HG03060 (cell line): ENCODE data around the gene SLC35C1.
"Not testable (repeated sequence)": the region's sequence is repeated elsewhere in the genome, so short reads cannot be mapped to it uniquely, and the experiment has no call there.

ENCODE experiments used
- ATAC-seq: cut with Tn5 transposase; IDR thresholded peaks from one replicate; pipeline ENCODE4 v1.9.1; 2021; ENCODE audit warnings: low read depth, moderate number of reproducible peaks; ENCODE audit not compliant: unreplicated experiment

SLC35C1 gene

DNA sequence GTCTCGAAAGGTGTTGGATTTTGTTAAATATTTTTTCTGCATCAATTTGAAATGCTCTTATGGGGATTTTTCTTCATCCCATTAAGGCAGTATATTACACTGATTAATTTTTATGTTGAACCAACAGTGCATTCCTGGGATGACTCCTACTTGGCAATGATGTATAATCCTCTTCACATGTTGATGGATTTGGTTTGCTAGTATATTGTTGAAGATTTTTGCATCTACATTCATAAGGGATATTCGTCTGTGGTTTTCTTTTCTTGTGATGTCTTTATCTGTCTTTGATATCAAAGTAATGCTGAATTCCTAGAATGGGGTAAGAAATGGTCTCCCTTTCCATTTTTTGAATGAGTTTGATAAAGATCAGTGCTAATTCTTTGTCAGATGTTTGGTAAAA is 18.7 kb upstream of the SLC35C1 start:
- ATAC-seq: no peak

GRCh38 chr11:45788887-45789286 is 16.1 kb upstream of the SLC35C1 start:
- no peak for ATAC-seq

DNA sequence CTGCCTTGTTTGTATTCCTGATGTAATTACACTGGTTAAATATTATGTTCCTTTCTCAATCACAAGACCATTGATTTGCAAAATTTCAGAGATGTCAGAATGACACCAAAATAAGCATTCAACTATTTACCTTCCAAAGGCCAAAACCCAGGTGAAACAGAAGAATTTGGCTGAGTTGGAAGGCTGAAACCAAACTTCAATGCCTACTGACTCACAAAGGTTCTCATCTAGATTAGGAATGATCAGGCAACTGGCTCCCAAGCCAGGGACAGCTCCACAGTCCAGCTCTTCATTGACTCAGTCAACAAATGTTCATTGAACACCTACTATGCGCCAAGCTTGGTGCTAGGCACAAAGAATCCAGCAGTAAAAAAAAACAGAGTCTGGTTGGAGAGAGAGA is 13.4 kb upstream of the SLC35C1 start:
- ATAC-seq: no peak

GRCh38 chr11:45794169-45794568 is 10.8 kb upstream of the SLC35C1 start:
- no peak for ATAC-seq

- no peak for ATAC-seq
Measured at GRCh38 chr11:45795379-45795778, 9.6 kb upstream of the SLC35C1 start.

GRCh38 chr11:45796461-45796861 is 8.5 kb upstream of the SLC35C1 start:
- ATAC-seq: no peak

DNA sequence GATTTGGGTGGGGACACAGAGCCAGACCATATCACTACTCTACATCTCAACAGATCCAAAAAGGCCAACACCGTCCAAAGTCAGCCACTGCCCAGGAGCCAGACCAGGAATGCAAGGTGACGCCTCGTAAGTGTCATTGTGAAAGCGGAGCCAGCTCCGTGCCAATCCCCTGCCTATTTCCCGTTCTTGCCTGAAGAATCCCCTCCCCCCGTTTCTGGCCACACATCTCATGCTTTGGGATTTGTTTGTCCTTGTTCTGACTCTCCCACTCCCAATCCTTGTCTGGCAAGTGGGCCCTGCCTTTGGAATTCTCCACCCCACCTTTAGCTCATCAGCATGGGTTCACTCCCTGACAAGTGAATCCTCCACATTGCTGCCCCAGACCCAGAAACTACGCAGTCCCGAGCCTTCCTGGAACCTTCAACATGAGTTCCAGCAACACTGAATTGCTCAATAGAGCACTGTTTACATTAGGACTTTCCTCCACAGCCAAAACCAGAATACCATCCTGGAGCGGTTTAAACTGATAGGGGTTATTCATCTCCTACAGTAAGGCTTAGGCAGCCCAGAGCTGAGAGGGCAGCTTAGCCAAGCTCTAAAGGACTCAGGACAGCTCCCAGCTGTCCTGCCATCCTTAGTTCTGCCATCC is 6.0 kb upstream of the SLC35C1 start:
- no peak for ATAC-seq

GRCh38 chr11:45799562-45799961 is 5.4 kb upstream of the SLC35C1 start:
- no peak for ATAC-seq

DNA sequence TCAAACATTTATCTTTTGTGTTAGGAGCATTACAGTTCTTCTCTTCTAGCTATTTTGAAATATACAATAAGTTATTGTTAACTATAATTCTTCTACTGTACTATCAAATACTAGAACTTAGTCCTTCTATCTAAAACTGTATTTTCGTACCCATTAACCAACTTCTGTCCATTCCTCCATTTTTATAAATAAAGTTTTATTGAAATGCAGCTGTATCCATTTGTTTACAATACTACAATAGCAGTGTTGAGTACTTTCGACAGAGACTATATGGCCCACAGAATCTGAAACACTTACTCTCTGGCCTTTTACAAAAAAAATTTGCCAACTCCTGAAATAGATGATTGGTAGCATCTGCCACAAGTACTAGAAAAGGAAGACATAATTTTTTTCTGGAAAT is 4.7 kb upstream of the SLC35C1 start:
- ATAC-seq: no peak

GRCh38 chr11:45801723-45802315 is 3.1 kb upstream of the SLC35C1 start:
- no peak for ATAC-seq

GRCh38 chr11:45802531-45803317 is 2.2 kb upstream of the SLC35C1 start:
- ATAC-seq: no peak

GRCh38 chr11:45803971-45804760 is 783 bp upstream of the SLC35C1 start:
- no peak for ATAC-seq

DNA sequence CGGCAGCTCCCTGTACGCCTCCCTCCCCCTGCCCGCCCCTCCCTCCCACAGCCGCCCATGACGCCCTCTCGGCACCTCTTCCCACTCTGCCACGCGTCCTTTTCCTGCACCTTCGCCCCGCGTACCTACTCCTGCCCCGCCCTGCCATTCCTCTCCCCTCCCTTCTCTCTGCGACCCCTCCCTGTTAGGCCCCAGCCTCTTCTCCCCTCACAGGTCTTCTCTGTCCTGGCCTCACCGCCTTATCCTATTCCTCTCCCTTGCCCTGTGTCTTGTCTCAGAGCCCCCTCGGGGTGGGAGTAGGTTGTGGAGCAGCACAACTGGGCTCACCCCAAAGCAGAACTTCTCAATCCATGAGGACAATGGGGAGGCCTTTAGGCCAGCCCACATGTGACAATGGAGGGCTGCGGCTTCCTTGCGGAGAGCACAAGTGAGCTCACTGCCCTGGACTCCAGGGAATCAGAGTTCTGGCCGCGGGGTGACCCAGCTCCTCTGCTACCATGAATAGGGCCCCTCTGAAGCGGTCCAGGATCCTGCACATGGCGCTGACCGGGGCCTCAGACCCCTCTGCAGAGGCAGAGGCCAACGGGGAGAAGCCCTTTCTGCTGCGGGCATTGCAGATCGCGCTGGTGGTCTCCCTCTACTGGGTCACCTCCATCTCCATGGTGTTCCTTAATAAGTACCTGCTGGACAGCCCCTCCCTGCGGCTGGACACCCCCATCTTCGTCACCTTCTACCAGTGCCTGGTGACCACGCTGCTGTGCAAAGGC is 539 bp downstream of the SLC35C1 start:
- ATAC-seq: no peak

GRCh38 chr11:45806072-45806933 is 1.4 kb downstream of the SLC35C1 start:
- no peak for ATAC-seq

DNA sequence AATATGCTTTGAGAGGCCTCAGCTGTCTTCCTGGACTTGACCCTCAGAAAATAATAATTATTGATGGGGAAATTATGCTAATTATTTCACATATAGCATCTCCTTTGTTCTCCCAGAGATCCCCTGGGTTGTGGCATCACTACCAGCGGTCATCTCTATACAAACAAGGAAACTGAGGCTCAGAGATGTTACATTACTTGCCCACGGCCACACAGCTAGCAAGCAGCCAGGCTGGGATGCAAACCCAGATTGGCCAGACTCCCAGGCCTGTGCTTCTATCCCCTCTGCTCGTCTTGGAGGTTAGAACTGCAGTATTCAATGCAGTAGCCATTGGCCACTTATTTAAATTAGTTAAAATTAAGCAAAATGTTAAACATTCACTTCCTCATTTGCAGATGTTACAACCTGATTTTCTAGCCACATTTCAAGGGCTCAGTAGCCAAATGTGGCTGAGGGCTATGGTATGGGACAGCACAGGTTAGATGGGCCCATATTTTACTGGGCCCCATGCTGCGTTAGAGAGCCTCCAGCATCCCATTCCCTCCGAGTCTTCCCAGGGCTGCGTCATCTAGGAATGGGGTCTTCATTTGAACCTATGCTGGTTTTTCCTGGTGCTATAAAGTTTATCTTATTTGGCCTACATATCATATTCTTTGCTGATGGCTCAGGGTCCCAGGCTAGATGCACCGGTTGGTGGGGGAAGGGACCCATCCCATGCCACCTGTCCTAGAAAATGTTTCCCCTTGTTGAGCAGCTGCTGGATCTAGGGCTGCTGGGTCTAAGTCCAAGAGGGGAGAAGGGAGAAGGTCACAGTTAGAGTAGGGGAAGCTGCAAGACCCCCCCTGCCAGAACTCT is 2.2 kb downstream of the SLC35C1 start:
- ATAC-seq: no peak

GRCh38 chr11:45807792-45808238 is 2.9 kb downstream of the SLC35C1 start:
- ATAC-seq: no peak

GRCh38 chr11:45808427-45808826 is 3.5 kb downstream of the SLC35C1 start:
- ATAC-seq: not testable (repeated sequence)
